ENCODE measurements around the gene R3HDML.

R3HDML gene

DNA sequence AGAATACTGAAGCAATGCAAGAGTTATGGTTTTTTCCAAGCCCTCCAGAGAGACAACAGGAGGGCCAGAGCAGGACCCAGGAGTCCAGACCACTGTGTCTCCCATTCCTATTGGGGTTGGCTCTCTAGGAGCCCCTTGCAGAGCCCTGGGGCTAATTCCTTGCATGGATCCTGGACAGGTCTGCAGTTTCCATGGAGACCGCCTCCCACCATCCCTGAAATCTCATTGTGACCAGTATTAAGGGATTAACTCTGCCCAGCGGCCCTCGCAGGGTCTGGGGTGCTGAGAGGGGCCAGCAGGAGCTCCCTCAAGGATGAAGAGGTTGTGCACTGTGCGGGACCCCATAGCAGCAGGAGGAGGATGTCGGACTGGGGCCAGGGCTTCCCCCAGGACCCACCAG, 53.4 kb downstream of the R3HDML start:
- peaks cover 3% of the 10 kb centered on the region for H3K27me3 ChIP-seq (ENCODE audit: insufficient read depth, low read length)
- H3K4me3 ChIP-seq (ENCODE audit: low read length), result no peak overlapping the region
- H3K36me3 ChIP-seq (ENCODE audit: insufficient read depth, low read length), result no peaks in the 10 kb centered on the region
- no peaks in the 10 kb centered on the region for H3K4me1 ChIP-seq (ENCODE audit: insufficient read depth, low read length)
- H2AFZ ChIP-seq (ENCODE audit: low read depth, low read length), result no peak overlapping the region
- H3K9me3 ChIP-seq (ENCODE audit: low read length), result no peaks in the 10 kb centered on the region

DNA sequence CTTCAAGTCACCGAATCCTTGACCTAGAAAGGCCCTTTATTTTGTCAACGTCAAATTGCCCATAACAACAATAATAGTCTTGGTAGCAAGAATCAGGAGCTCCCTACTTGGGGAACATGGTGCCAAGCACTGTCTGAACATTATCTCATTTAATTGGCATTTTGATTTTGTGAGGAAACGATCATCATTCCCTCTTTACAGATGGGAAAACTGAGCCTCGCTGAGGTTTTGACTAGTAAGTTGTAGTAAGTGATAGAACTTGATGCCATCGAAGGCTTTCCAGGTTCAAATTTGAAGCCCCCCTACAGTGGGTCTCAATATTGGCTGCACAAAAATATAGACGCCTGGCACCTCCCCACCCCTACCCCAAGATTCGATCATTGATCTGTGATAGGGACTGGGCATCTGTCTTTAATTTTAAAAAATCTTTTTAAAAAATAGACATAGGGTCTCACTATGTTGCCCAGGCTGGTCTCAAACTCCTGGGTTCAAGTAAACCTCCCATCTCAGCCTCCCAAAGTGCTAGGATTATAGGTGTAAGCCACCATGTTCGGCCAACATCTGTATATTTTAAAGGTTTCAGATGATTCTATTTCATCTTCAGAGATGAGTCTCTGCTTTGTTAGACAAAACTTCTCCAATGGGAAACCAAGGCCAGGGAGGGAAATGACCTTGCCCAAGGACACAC, 55.4 kb downstream of the R3HDML start:
- no peaks in the 10 kb centered on the region for H3K4me1 ChIP-seq (ENCODE audit: insufficient read depth, low read length)
- no peaks in the 10 kb centered on the region for H3K36me3 ChIP-seq (ENCODE audit: insufficient read depth, low read length)
- H2AFZ ChIP-seq (ENCODE audit: low read depth, low read length), result no peak overlapping the region
- peaks cover 6% of the 10 kb centered on the region for H3K27me3 ChIP-seq (ENCODE audit: insufficient read depth, low read length)
- H3K9me3 ChIP-seq (ENCODE audit: low read length), result no peaks in the 10 kb centered on the region
- no peak overlapping the region for H3K4me3 ChIP-seq (ENCODE audit: low read length)

DNA sequence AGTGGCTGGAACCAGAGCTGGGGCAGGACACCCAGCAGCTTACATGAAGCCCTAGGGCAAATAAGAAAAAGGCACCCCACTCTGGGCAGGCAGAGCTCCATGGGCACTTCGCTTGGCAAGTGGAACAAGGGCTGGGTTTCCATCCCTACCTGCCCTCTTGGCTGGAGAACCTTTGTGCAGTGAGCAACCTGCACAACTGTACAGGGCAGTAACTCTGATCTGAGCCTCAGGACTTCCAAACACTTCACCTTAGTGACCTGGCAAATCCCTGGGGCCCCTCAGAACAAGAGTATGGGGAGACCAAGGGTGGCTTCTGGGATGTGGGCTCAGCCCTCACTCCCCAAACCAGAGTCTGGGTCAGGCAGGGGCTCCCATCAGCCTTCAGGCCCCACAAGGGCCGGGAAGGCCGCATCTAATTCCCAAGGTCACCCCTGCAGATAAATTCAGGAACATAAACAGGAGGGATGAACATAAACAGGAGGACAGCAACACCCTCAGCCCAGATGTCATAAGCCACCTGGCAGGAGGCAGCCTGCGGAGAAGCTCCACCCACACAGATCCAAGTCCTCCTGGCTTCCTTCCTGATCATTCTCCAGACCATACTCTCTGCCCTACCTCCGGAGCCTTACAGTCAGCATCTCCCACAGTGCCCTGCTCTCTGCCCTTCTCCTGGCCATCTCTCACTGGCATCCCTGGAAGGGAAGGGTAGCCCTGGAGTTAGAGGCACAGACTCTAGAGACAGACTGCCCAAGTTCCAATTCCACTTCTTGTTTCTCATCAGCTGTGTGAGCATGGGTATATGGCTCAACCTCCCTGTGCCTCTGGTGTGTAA, 56.1 kb downstream of the R3HDML start:
- Histone ChIP-seq H3K4me3 (ENCODE audit: low read length) (no peak overlapping the region), H3K4me1 (ENCODE audit: insufficient read depth, low read length) (no peaks in the 10 kb centered on the region)

DNA sequence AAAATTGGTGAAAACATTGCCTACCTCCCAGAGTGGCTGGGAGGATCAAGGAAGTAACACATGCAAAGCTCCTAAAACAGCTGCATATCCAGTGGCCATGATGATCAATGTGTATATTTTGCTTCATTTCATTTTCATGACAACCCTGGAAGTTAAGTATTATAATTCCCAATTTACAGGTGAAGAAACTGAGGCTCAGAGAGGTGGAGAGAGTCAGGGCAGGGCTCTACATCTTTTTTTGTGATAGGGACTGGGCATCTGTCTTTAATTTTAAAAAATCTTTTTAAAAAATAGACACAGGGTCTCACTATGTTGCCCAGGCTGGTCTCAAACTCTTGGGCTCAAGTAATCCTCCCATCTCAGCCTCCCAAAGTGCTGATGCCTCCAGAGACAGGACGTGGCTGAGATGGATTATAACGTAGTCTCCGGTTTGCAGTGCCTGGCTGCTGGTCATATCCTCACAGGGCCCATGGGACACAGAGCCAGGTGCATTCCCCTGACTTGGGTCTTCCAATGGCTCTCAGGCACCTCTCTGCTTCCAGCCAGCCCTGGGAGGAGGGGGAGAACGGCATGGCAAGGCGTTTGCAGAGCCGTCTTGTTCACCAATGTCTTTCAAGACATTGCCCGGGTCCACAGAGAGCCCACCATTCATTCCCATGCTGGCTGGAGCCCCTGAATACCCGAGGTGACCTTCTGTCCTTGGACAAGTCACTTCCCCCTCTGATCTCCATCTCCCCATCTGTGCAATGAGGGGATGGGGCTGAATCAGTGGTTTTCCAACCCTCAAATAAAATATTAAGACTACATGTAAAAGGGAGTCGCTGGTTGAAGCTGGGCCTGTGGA, 57.0 kb downstream of the R3HDML start:
- Histone ChIP-seq H3K27me3 (ENCODE audit: insufficient read depth, low read length) (peaks cover 9% of the 10 kb centered on the region), H3K9me3 (ENCODE audit: low read length) (no peaks in the 10 kb centered on the region), H3K4me1 (ENCODE audit: insufficient read depth, low read length) (no peaks in the 10 kb centered on the region), H3K4me3 (ENCODE audit: low read length) (no peak overlapping the region), H3K36me3 (ENCODE audit: insufficient read depth, low read length) (no peaks in the 10 kb centered on the region), H2AFZ (ENCODE audit: low read depth, low read length) (no peak overlapping the region)

More for the DNA sequence above, 56.1 kb downstream of the R3HDML start:
- H3K36me3 ChIP-seq (ENCODE audit: insufficient read depth, low read length), result no peaks in the 10 kb centered on the region
- H2AFZ ChIP-seq (ENCODE audit: low read depth, low read length), result no peak overlapping the region
- H3K9me3 ChIP-seq (ENCODE audit: low read length), result no peaks in the 10 kb centered on the region
- H3K27me3 ChIP-seq (ENCODE audit: insufficient read depth, low read length), result peaks cover 6% of the 10 kb centered on the region

DNA sequence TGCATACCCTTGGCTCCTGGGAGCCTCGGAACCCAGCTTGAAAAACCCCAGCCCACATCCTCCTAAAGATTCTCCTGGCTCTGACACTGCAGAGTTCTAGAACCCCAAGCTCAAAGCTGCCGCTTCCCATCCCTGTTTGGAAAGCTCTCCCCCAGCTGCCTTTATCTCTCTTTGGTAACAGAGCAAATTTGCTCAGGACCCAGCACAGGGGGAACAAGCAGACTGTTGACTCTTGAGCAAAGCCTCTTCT, 57.5 kb downstream of the R3HDML start:
- no peak overlapping the region for H2AFZ ChIP-seq (ENCODE audit: low read depth, low read length)
- peaks cover 7% of the 10 kb centered on the region for H3K27me3 ChIP-seq (ENCODE audit: insufficient read depth, low read length)
- H3K4me3 ChIP-seq (ENCODE audit: low read length), result no peak overlapping the region
- H3K4me1 ChIP-seq (ENCODE audit: insufficient read depth, low read length), result no peaks in the 10 kb centered on the region
- H3K9me3 ChIP-seq (ENCODE audit: low read length), result no peaks in the 10 kb centered on the region
- no peaks in the 10 kb centered on the region for H3K36me3 ChIP-seq (ENCODE audit: insufficient read depth, low read length)

DNA sequence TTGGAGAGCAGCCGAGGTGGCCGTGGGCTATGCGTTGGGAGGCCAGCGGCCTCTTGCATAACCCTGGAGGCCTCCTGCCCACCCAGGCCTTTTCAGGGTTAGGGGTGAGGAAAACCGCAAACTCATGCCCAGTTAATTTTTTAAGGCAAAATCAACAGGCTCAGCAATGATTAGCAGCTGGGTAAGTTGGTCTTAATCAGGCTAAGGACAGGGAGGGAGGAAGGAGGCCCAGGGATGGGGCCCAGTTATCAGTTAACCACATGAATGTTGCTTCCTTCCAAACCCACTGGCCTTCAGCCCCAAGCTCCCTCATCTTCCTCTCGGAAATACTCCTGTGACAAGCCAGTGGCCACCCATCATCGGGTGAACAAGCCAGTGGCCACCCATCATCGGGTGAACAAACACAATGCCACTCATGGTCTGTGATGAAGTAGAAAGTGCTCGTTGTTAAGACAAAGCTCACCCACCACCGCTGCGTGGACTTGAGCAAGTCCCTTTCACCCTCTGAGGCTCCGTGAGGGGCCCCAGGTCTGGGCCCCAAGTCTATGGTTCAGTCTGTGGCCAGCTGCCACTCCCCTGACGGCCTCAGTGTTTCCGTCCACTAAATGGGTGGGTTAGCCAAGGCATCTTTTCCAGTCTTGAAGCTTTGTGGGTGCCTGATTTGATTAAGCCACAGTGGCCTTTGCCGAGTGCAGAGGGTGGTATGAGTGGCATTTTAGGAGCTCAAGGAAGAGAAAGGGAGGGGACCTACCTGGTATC, 58.0 kb downstream of the R3HDML start:
- peaks cover 7% of the 10 kb centered on the region for H3K27me3 ChIP-seq (ENCODE audit: insufficient read depth, low read length)
- H2AFZ ChIP-seq (ENCODE audit: low read depth, low read length), result no peak overlapping the region
- no peaks in the 10 kb centered on the region for H3K36me3 ChIP-seq (ENCODE audit: insufficient read depth, low read length)
- H3K9me3 ChIP-seq (ENCODE audit: low read length), result no peaks in the 10 kb centered on the region
- no peak overlapping the region for H3K4me3 ChIP-seq (ENCODE audit: low read length)
- H3K4me1 ChIP-seq (ENCODE audit: insufficient read depth, low read length), result no peaks in the 10 kb centered on the region

DNA sequence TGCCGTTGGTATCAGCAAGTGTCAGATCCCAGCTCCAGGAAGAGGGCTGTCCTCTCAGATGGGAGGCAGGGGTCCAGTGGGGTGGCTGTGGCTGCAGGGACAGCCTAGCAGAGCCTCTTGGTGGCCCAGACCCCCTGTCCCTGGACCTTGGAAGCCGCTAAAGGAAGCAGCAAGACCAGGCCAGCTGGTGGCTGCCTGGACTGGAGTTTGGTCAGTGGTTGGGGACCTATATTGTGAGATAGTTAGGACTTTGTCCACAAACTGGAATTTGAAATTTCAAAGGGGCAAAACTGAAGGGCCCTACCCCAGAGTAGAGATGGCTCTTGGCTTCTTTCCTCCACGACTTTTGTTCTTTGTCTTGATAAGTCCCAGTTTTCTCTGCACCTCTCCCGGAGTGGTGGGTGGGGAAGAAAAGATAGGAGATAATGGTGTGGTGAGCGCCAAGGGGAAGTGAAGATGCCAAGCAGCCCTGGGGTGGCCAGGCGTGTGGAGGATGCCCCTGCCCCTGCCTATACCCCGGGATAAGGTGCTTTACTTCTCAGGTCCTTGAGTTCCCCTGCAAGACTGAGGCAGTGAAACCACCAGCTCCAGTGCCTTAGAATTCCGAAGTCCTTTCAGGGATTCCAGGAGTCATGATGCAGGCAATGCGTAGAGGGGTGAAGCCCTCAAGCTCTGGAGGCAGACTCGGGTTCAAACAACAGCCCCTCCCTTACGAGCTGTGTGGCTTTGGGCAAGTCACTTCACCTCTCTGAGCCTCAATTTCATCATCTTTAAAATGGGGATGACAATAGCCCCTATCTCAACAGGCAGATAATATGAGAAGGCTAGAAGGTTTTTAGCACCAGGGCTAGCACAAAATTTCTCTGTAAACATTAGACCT, 58.9 kb downstream of the R3HDML start:
- Histone ChIP-seq H3K27me3 (ENCODE audit: insufficient read depth, low read length) (peaks cover 7% of the 10 kb centered on the region), H3K36me3 (ENCODE audit: insufficient read depth, low read length) (no peaks in the 10 kb centered on the region), H3K4me3 (ENCODE audit: low read length) (no peak overlapping the region), H3K9me3 (ENCODE audit: low read length) (no peaks in the 10 kb centered on the region), H2AFZ (ENCODE audit: low read depth, low read length) (no peak overlapping the region), H3K4me1 (ENCODE audit: insufficient read depth, low read length) (no peaks in the 10 kb centered on the region)

DNA sequence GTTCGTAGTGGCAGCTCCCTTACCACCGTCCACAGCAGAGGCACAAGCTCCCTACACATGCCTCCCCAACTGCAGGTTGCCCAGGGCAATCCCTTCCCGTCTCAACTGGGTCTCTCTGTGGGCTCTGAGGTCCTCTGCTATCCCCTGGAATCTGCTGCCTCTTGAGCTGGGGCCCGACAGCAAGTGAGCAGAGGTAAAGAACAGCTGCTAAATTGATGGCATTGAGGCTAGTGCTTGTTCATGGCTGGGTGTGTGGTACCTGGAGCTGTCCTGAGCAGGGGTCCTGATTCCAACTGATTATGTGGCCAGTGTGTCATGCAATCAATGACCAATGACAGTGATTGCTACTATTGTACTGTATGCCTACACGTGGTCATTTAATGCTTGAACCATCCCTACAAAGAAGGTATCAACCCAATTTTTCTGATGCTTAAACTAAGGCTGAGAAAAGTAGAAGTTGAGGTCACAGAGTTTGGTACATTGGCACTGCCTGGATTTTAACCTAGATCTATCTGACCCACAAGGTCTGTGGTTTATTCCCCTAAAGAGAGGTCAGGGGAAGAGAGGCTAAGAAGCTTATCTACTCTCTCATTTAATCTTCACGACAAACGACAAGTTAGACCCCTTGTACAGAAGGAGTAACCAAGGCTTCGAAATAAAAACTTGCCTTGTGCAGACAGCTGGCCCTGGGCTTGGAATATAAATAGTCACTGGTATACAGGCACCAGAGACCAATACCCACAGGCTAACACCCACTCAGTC, 59.7 kb downstream of the R3HDML start:
- Histone ChIP-seq H3K4me1 (ENCODE audit: insufficient read depth, low read length) (no peaks in the 10 kb centered on the region), H3K9me3 (ENCODE audit: low read length) (no peaks in the 10 kb centered on the region), H3K27me3 (ENCODE audit: insufficient read depth, low read length) (peaks cover 7% of the 10 kb centered on the region), H2AFZ (ENCODE audit: low read depth, low read length) (no peak overlapping the region), H3K36me3 (ENCODE audit: insufficient read depth, low read length) (no peaks in the 10 kb centered on the region), H3K4me3 (ENCODE audit: low read length) (no peak overlapping the region)

DNA sequence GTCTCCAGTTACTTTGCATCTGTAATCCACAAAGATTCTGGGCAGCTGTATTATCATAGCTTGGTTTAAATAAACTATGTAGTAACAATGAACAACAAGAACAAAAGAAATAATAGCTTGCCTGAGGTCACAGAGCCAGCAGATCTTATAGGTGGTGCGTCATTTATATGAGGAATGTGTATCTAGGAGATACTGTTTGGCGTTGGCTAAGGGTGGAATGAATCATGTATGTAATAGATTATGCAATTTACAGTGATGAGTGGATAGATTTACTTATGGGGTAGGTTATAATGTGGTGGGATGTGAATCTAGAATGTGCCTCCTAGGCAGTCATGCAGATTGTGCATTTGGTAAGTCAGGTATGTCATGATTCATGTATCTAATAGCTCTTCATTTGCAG, 61.5 kb downstream of the R3HDML start:
- H3K27me3 ChIP-seq (ENCODE audit: insufficient read depth, low read length), result peaks cover 7% of the 10 kb centered on the region
- no peak overlapping the region for H3K4me3 ChIP-seq (ENCODE audit: low read length)
- H2AFZ ChIP-seq (ENCODE audit: low read depth, low read length), result no peak overlapping the region
- no peaks in the 10 kb centered on the region for H3K4me1 ChIP-seq (ENCODE audit: insufficient read depth, low read length)
- H3K36me3 ChIP-seq (ENCODE audit: insufficient read depth, low read length), result no peaks in the 10 kb centered on the region
- no peaks in the 10 kb centered on the region for H3K9me3 ChIP-seq (ENCODE audit: low read length)

DNA sequence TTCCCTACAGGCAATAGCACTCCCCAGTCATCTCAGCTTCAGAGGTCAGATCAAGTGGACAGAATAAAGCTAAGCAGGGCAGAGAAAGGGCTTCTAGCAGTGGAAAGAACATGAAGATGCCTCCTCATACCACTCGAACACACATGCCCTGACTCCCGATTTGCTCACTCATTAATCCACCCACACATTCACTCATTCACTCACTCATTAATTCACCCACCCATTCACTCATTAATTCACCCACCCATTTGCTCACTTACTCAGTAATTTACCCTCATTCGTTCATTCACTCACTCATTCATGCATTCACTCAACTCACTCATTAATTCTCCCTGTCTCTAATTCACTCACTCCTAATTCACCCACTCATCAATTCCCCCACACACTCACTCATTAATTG, 62.6 kb downstream of the R3HDML start:
- H2AFZ ChIP-seq (ENCODE audit: low read depth, low read length), result no peak overlapping the region
- peaks cover 7% of the 10 kb centered on the region for H3K27me3 ChIP-seq (ENCODE audit: insufficient read depth, low read length)
- H3K4me1 ChIP-seq (ENCODE audit: insufficient read depth, low read length), result no peaks in the 10 kb centered on the region
- H3K4me3 ChIP-seq (ENCODE audit: low read length), result no peak overlapping the region
- H3K36me3 ChIP-seq (ENCODE audit: insufficient read depth, low read length), result no peaks in the 10 kb centered on the region
- no peaks in the 10 kb centered on the region for H3K9me3 ChIP-seq (ENCODE audit: low read length)

DNA sequence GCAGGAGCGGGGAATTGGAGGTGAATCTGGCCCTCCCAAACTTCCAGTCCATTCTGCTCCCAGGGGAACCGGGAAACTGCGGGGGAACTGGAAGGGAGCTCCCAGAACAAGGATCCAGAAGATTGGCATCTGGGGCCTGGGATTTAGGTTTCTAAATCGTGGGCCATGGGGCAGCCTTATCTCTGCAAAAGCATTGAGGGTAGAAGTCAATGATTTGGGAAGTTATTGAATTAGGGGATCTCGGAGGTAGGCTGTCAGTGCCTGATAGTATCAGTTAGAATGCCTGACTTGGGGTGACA, 63.8 kb downstream of the R3HDML start:
- Histone ChIP-seq H3K36me3 (ENCODE audit: insufficient read depth, low read length) (no peaks in the 10 kb centered on the region), H3K27me3 (ENCODE audit: insufficient read depth, low read length) (peaks cover 7% of the 10 kb centered on the region), H2AFZ (ENCODE audit: low read depth, low read length) (no peak overlapping the region), H3K4me3 (ENCODE audit: low read length) (no peak overlapping the region), H3K9me3 (ENCODE audit: low read length) (no peaks in the 10 kb centered on the region), H3K4me1 (ENCODE audit: insufficient read depth, low read length) (no peaks in the 10 kb centered on the region)
